ENCODE data around the gene SHC2. TPM values are rescaled to one million over a fixed set of nuclear protein-coding genes. Genes with fewer than 3 reads are reported as not detected.

SHC2 gene
- total RNA-seq, 1 experiment from 2014 or later: 16.6 TPM

DNA sequence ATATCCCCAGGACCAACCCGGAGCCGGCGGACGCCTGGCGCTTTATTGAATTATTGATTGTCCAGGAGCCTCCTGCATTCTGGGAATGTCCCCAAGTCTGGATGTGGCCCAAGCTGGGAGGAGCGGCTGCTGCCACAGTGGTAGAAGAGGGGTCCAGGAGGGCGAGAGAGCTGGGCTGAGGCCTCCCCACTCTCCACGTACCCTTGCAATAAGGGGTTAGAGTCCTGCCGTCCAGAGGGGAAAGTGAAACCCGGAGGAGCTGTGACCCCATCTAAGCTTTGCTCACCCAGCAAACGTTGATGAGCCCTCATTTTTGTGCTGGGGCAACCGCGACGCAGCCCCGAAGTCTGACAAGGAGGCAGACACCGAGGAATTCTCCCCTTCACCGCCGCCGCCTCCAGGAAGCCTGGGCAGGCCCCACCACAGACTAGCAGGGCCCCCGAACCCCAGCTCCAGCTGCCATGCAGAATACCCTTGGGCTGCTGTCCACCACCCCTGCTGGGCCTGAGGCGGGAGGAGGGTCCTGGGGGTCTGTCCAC lies 50.5 kb downstream of the SHC2 start:
- Histone ChIP-seq H2BK120ac (ENCODE audit: low read depth, low read length, poor library complexity, severe bottlenecking) (no peak overlapping the region), H3K9me3 (ENCODE audit: control insufficient read depth, low read depth, low read length) (no peaks in the 10 kb centered on the region), H2AK5ac (ENCODE audit: insufficient read length, low read length) (no peak overlapping the region), H2AFZ (ENCODE audit: low read length) (no peak overlapping the region), H4K20me1 (ENCODE audit: control insufficient read depth, insufficient read depth, insufficient read length) (no peaks in the 10 kb centered on the region), H3K9ac (ENCODE audit: extremely low read depth, insufficient read length, low read length) (no peak overlapping the region), H3T11ph (ENCODE audit: low read length) (no peak overlapping the region), H3K79me1 (ENCODE audit: insufficient read depth, low read depth, low read length, poor library complexity, severe bottlenecking) (no peaks in the 10 kb centered on the region), H2BK15ac (ENCODE audit: low read depth, low read length) (no peak overlapping the region), H4K91ac (ENCODE audit: insufficient read length, low read depth, low read length) (no peak overlapping the region), H2BK12ac (ENCODE audit: insufficient read length, low read depth, low read length) (no peak overlapping the region), H2BK20ac (ENCODE audit: low read depth, low read length, poor library complexity, severe bottlenecking) (no peak overlapping the region), H3K56ac (ENCODE audit: insufficient read length, low read depth, low read length) (no peak overlapping the region), H3K14ac (ENCODE audit: insufficient read depth, low read length) (no peak overlapping the region), H3K4me1 (ENCODE audit: insufficient read depth, low read length) (no peaks in the 10 kb centered on the region; the same call in 1 of the 2 replicates), H3K18ac (ENCODE audit: insufficient read length, low read depth, low read length) (no peak overlapping the region), H4K5ac (ENCODE audit: insufficient read length, low read depth, low read length) (no peak overlapping the region), H3K27ac (ENCODE audit: insufficient read length, low read depth, low read length) (no peak overlapping the region), H3K23me2 (ENCODE audit: insufficient read length, low read depth, low read length, poor library complexity, severe bottlenecking) (peaks cover 5% of the 10 kb centered on the region), H3K27me3 (ENCODE audit: insufficient read depth, low read length) (no peaks in the 10 kb centered on the region; the same call in 1 of the 2 replicates), H4K8ac (replicated peaks; ENCODE audit: insufficient read length, low read depth, low read length) (no peak overlapping the region), H3K79me2 (ENCODE audit: insufficient read depth, low read length) (no peaks in the 10 kb centered on the region), H2BK5ac (ENCODE audit: insufficient read length, low read length) (no peak overlapping the region), H3K23ac (ENCODE audit: insufficient read length, low read depth, low read length) (no peak overlapping the region), H3K4ac (ENCODE audit: low read depth, low read length) (no peak overlapping the region), H3K4me2 (ENCODE audit: insufficient read depth, insufficient read length, low read length) (no peak overlapping the region)
- H3K27me3 Mint-ChIP-seq (ENCODE audit: low read depth): peaks cover 20% of the 10 kb centered on the region
- H3K27ac Mint-ChIP-seq: no peak overlapping the region
- no CpG with 5 or more reads among the region's 21 CpGs for WGBS (ENCODE audit: extremely low coverage, insufficient read length, low lambda C conversion rate)
- 0 out of 7 replicates have a peak, but pooled peaks cover 0 to 2% (median 0%) of the 10 kb centered on the region in 3 experiments for H3K36me3 Mint-ChIP-seq (ENCODE audit: insufficient read depth in 1 of 3, low read depth in 3 of 3)
- peaks cover 9 to 14% of the 10 kb centered on the region in 2 experiments for H3K4me1 Mint-ChIP-seq
- no peaks in the 10 kb centered on the region for H3K9me3 Mint-ChIP-seq
- no peak overlapping the region; a peak in 1 of 5 replicates for H3K4me3 Mint-ChIP-seq
- TF ChIP-seq, protein P1, sequence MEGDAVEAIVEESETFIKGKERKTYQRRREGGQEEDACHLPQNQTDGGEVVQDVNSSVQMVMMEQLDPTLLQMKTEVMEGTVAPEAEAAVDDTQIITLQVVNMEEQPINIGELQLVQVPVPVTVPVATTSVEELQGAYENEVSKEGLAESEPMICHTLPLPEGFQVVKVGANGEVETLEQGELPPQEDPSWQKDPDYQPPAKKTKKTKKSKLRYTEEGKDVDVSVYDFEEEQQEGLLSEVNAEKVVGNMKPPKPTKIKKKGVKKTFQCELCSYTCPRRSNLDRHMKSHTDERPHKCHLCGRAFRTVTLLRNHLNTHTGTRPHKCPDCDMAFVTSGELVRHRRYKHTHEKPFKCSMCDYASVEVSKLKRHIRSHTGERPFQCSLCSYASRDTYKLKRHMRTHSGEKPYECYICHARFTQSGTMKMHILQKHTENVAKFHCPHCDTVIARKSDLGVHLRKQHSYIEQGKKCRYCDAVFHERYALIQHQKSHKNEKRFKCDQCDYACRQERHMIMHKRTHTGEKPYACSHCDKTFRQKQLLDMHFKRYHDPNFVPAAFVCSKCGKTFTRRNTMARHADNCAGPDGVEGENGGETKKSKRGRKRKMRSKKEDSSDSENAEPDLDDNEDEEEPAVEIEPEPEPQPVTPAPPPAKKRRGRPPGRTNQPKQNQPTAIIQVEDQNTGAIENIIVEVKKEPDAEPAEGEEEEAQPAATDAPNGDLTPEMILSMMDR (conservative IDR thresholded peaks at IDR 0.05): no peak
- DNase-seq: no peak
